ENCODE measurements around the gene SSPN.

GRCh38 chr12:26231921-26232320 lies 36.5 kb downstream of the SSPN start:
- TF ChIP-seq CTCF (IDR thresholded peaks at IDR 0.05) (no peak), POLR2A (IDR thresholded peaks at IDR 0.05) (no peak)
